GM06990 (cell line): ENCODE data around the gene LRRC57.

ENCODE experiments used
- DNase-seq: peaks from one replicate; pipeline ENCODE4 v3.0.0-alpha.2; 2011; ENCODE audit not compliant: insufficient read length; ENCODE audit errors: extremely low read depth
- H3K27me3 ChIP-seq: replicated peaks from 2 replicates; pipeline ENCODE4 v1.6.0; 2011; ENCODE audit warnings: low read length; ENCODE audit not compliant: control insufficient read depth, insufficient read depth
- H3K36me3 ChIP-seq: 2 replicates; pipeline ENCODE4 v1.5.1; 2011; ENCODE audit warnings: low read length; ENCODE audit not compliant: control insufficient read depth, insufficient read depth
- H3K4me3 ChIP-seq: replicated peaks from 2 replicates; pipeline ENCODE4 v1.5.1; 2011; ENCODE audit warnings: low read depth, mild to moderate bottlenecking, control low read depth, low read length
- CTCF ChIP-seq: IDR thresholded peaks from 2 replicates; pipeline ENCODE4 v1.5.1; 2011; ENCODE audit warnings: low read length, control low read depth, mild to moderate bottlenecking, inconsistent platforms; ENCODE audit not compliant: insufficient read depth, poor library complexity, severe bottlenecking

The LRRC57 gene

GRCh38 chr15:42544853-42545629 lies 3.6 kb downstream of the LRRC57 start:
- H3K27me3 ChIP-seq = no peaks in the 10 kb centered on the region
- DNase-seq = no peak
- no peak overlapping the region for H3K4me3 ChIP-seq
- peaks cover 1% of the 10 kb centered on the region for H3K36me3 ChIP-seq
- no peak for TF ChIP-seq CTCF

- Histone ChIP-seq H3K4me3 (no peak overlapping the region), H3K36me3 (peaks cover 3% of the 10 kb centered on the region), H3K27me3 (no peaks in the 10 kb centered on the region)
- no peak for TF ChIP-seq CTCF
- DNase-seq = no peak
These were observed 15.3 kb downstream of the LRRC57 start for GRCh38 chr15:42533246-42533645.

- Histone ChIP-seq H3K4me3 (no peak overlapping the region), H3K36me3 (peaks cover 3% of the 10 kb centered on the region), H3K27me3 (no peaks in the 10 kb centered on the region)
- no peak for DNase-seq
- TF ChIP-seq CTCF = no peak
These were observed 19.6 kb downstream of the LRRC57 start for GRCh38 chr15:42528970-42529369.

GRCh38 chr15:42523331-42523730 lies 25.3 kb downstream of the LRRC57 start:
- H3K36me3 ChIP-seq = peaks cover 2% of the 10 kb centered on the region
- no peak for DNase-seq
- no peaks in the 10 kb centered on the region for H3K27me3 ChIP-seq
- H3K4me3 ChIP-seq = no peak overlapping the region
- no peak for TF ChIP-seq CTCF

GRCh38 chr15:42511007-42511391 lies 37.6 kb downstream of the LRRC57 start:
- no peak for TF ChIP-seq CTCF
- DNase-seq = no peak
- peaks cover 8% of the 10 kb centered on the region for H3K36me3 ChIP-seq
- no peak overlapping the region for H3K4me3 ChIP-seq
- no peaks in the 10 kb centered on the region for H3K27me3 ChIP-seq
